ENCODE measurements around the gene CCDC144A.
"Not testable (repeated sequence)": the region's sequence is repeated elsewhere in the genome, so short reads cannot be mapped to it uniquely, and the experiment has no call there.

DNA sequence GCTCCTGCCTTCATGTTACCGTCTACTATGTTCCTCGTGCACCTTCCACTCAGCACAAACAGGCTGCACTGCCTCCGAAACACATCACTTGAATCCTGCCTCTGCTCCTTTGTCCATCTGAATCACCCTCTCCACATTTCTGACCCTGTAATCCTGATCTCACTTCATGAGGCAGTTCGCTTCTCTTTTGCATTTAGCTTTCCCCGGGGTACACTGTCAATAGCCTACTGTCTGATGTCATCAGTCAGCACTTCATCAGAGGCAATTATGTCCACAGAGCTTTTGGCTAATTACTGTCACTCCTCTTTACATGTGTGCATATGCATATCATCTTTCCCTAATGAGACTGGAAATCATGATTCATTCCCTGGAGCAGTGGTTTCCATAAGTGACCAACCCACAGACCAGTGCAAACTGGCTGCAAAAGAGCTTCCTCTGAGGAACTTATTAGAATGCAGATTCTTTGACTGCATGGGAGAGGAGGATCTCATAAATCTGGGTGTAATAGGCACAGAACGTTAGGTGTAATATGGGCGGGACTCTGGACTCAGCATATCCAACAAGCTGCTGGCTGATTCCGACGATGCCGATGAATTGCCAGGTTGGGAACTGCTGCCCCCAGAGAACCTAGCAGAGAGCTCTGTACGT lies 99.0 kb downstream of the CCDC144A start:
- TF ChIP-seq POLR2A (IDR thresholded peaks at IDR 0.05; ENCODE audit: low read depth); EP300 (IDR thresholded peaks at IDR 0.05); POLR2AphosphoS5 (IDR thresholded peaks at IDR 0.05): not testable (repeated sequence)
- TF ChIP-seq, protein P1, sequence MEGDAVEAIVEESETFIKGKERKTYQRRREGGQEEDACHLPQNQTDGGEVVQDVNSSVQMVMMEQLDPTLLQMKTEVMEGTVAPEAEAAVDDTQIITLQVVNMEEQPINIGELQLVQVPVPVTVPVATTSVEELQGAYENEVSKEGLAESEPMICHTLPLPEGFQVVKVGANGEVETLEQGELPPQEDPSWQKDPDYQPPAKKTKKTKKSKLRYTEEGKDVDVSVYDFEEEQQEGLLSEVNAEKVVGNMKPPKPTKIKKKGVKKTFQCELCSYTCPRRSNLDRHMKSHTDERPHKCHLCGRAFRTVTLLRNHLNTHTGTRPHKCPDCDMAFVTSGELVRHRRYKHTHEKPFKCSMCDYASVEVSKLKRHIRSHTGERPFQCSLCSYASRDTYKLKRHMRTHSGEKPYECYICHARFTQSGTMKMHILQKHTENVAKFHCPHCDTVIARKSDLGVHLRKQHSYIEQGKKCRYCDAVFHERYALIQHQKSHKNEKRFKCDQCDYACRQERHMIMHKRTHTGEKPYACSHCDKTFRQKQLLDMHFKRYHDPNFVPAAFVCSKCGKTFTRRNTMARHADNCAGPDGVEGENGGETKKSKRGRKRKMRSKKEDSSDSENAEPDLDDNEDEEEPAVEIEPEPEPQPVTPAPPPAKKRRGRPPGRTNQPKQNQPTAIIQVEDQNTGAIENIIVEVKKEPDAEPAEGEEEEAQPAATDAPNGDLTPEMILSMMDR (IDR thresholded peaks at IDR 0.05): not testable (repeated sequence)
